GM23338 (cell line): ENCODE measurements around the gene ZP2. TPM values are rescaled to one million over a fixed set of nuclear protein-coding genes. Genes with fewer than 3 reads are reported as not detected.

Experiments used
- ATAC-seq: fragments of 200-7000 bp; cut with Tn5 transposase; 3 replicates; pipeline ENCODE4 v1.9.1; 2020
- DNase-seq: peaks from one replicate; pipeline ENCODE4 v3.0.0-alpha.2; 2015; ENCODE audit warnings: low spot score
- H2AFZ ChIP-seq: fragments of 200-600 bp; sonication (generic); 2 replicates; pipeline ENCODE4 v1.8.0; 2016; ENCODE audit warnings: antibody characterized with exemption, mild to moderate bottlenecking, moderate library complexity
- H3F3A ChIP-seq: fragments of 200-600 bp; sonication (generic); replicated peaks from 2 replicates; pipeline ENCODE4 v1.8.0; 2017; ENCODE audit warnings: antibody characterized with exemption, mixed run types, low read depth
- H3K27ac ChIP-seq: fragments of 200-600 bp; sonication (generic); 2 replicates; pipeline ENCODE4 v1.6.1; 2016; ENCODE audit warnings: low read depth
- H3K27me3 ChIP-seq: fragments of 200-600 bp; sonication (generic); 2 replicates; pipeline ENCODE4 v1.8.0; 2016; ENCODE audit warnings: mild to moderate bottlenecking, mixed run types, moderate library complexity; ENCODE audit not compliant: insufficient read depth
- H3K36me3 ChIP-seq: fragments of 200-600 bp; sonication (generic); 2 replicates; pipeline ENCODE4 v1.8.0; 2016; ENCODE audit warnings: mild to moderate bottlenecking; ENCODE audit not compliant: insufficient read depth
- H3K4me1 ChIP-seq: fragments of 200-600 bp; sonication (generic); 2 replicates; pipeline ENCODE4 v1.8.0; 2016; ENCODE audit warnings: mild to moderate bottlenecking, moderate library complexity; ENCODE audit not compliant: insufficient read depth
- H3K4me2 ChIP-seq: fragments of 200-600 bp; sonication (generic); 2 replicates; pipeline ENCODE4 v1.7.1; 2017; ENCODE audit warnings: mixed run types
- H3K4me3 ChIP-seq: fragments of 200-600 bp; sonication (generic); 2 replicates; pipeline ENCODE4 v1.6.1; 2016; ENCODE audit warnings: mixed run types
- H3K79me2 ChIP-seq: fragments of 200-600 bp; sonication (generic); replicated peaks from 2 replicates; pipeline ENCODE4 v1.8.0; 2017; ENCODE audit warnings: mild to moderate bottlenecking; ENCODE audit not compliant: insufficient read depth
- H3K9me2 ChIP-seq: fragments of 200-600 bp; sonication (generic); 2 replicates; pipeline ENCODE4 v1.8.0; 2017; ENCODE audit not compliant: insufficient read depth
- H4K20me1 ChIP-seq: fragments of 200-600 bp; sonication (generic); replicated peaks from 2 replicates; pipeline ENCODE4 v1.8.0; 2017; ENCODE audit warnings: mild to moderate bottlenecking; ENCODE audit not compliant: insufficient read depth
- H3K27ac Mint-ChIP-seq: 2 replicates; pipeline ENCODE4 v1.8.0; 2020; ENCODE audit warnings: inconsistent platforms, mild to moderate bottlenecking, moderate library complexity, mixed read lengths
- H3K27me3 Mint-ChIP-seq: 3 replicates; pipeline ENCODE4 v1.8.0; 2022; ENCODE audit warnings: low read depth, mild to moderate bottlenecking, moderate library complexity, mixed read lengths, inconsistent platforms; ENCODE audit not compliant: insufficient read depth, poor library complexity
- H3K36me3 Mint-ChIP-seq: 3 replicates; pipeline ENCODE4 v1.8.0; 2021; ENCODE audit warnings: low read depth, mild to moderate bottlenecking, inconsistent platforms, moderate library complexity, mixed read lengths
- H3K4me1 Mint-ChIP-seq: 3 replicates; pipeline ENCODE4 v1.8.0; 2020; ENCODE audit warnings: mild to moderate bottlenecking, inconsistent platforms, mixed read lengths
- H3K4me3 Mint-ChIP-seq: 3 replicates; pipeline ENCODE4 v1.8.0; 2021; ENCODE audit warnings: moderate library complexity, mild to moderate bottlenecking, inconsistent platforms, mixed read lengths
- H3K9me3 Mint-ChIP-seq: 3 replicates; pipeline ENCODE4 v1.8.0; 2020; ENCODE audit warnings: moderate library complexity, mild to moderate bottlenecking, inconsistent platforms, mixed read lengths
- CREB1 ChIP-seq: fragments of 250-450 bp; sonication (Bioruptor Pico); IDR thresholded peaks from 2 replicates; pipeline ENCODE4 v1.5.0; 2020; ENCODE audit warnings: low read depth, mild to moderate bottlenecking, moderate library complexity
- EZH2 ChIP-seq: fragments of 200-600 bp; sonication (generic); IDR thresholded peaks from one replicate; pipeline ENCODE4 v1.8.0; 2017; ENCODE audit warnings: antibody characterized with exemption, mild to moderate bottlenecking, low read depth; ENCODE audit not compliant: unreplicated experiment
- EZH2phosphoT487 ChIP-seq: fragments of 200-600 bp; sonication (generic); IDR thresholded peaks from one replicate; pipeline ENCODE4 v1.8.1; 2018; ENCODE audit warnings: antibody characterized with exemption; ENCODE audit not compliant: unreplicated experiment
- JUNB ChIP-seq: IDR thresholded peaks from one replicate; pipeline ENCODE4 v1.6.1; 2016; ENCODE audit warnings: antibody characterized with exemption; ENCODE audit not compliant: unreplicated experiment
- NANOG ChIP-seq: IDR thresholded peaks from 2 replicates; pipeline ENCODE4 v1.6.1; 2016; ENCODE audit warnings: antibody characterized with exemption, borderline replicate concordance
- STAT1 ChIP-seq: IDR thresholded peaks from one replicate; pipeline ENCODE4 v1.6.1; 2016; ENCODE audit warnings: antibody characterized with exemption; ENCODE audit not compliant: unreplicated experiment
- ZNF114 ChIP-seq: fragments of 250-450 bp; sonication (Bioruptor Pico); IDR thresholded peaks from 2 replicates; pipeline ENCODE4 v1.5.0; 2020; ENCODE audit warnings: mild to moderate bottlenecking, moderate library complexity
- ZNF331 ChIP-seq: fragments of 250-450 bp; sonication (Bioruptor Pico); IDR thresholded peaks from 2 replicates; pipeline ENCODE4 v1.5.0; 2020; ENCODE audit warnings: low read depth, mild to moderate bottlenecking, moderate library complexity
- polyA plus RNA-seq: library from polyadenylated mRNA; unstranded; fragments of >200 nt; fragmentation: Nextera tagmentation; extraction: Ambion mirVana; gene quantifications from 2 replicates; pipeline ENCODE4 v1.2.1, GENCODE V29; 2016
- total RNA-seq: library from RNA; depleted of rRNA; stranded (reverse); fragments of >200 nt; shearing (Covaris generic); gene quantifications from 2 replicates; pipeline ENCODE4 v1.2.3, GENCODE V29; 2014
- TF ChIP-seq, protein P1 (sequence below): IDR thresholded peaks from one replicate; pipeline ENCODE4 v1.6.1; 2018; ENCODE audit warnings: antibody characterized with exemption; ENCODE audit not compliant: unreplicated experiment
- TF ChIP-seq, protein P2 (sequence below): IDR thresholded peaks from 2 replicates; pipeline ENCODE4 v1.6.1; 2016; ENCODE audit warnings: antibody characterized with exemption

Gene ZP2
- total and polyA plus RNA-seq, 2 experiments from 2014 or later, result not detected

DNA sequence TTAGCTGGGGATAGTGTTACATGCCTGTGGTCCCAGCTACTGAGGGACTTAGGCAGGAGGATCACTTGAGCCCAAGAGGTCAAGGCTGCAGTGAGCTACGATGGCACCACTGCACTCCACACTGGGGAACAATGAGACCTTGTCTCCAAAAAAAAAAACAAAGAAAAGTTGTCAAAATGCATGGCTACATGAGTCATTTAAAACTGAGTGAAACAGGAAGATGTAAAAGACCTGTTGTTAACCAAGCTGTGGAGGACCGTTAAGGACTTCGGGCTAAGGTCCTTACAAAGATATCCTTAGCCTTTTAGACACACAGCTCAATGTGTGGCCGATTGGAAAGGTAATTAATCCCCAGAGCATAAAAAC is 25.1 kb downstream of the ZP2 start:
- Histone ChIP-seq H4K20me1 (no peaks in the 10 kb centered on the region), H3K27me3 (no peaks in the 10 kb centered on the region), H3K79me2 (no peaks in the 10 kb centered on the region), H3K27ac (no peak overlapping the region), H3K4me1 (no peaks in the 10 kb centered on the region), H3K36me3 (peaks cover 11% of the 10 kb centered on the region), H3F3A (no peaks in the 10 kb centered on the region), H3K4me3 (no peak overlapping the region), H3K4me2 (no peak overlapping the region), H2AFZ (no peak overlapping the region), H3K9me2 (no peaks in the 10 kb centered on the region; the same call in 1 of the 2 replicates)
- Mint-ChIP-seq H3K4me1 (no peaks in the 10 kb centered on the region), H3K4me3 (no peak overlapping the region), H3K27ac (no peak overlapping the region), H3K36me3 (peaks cover 34% of the 10 kb centered on the region), H3K27me3 (no peaks in the 10 kb centered on the region), H3K9me3 (peaks cover 27% of the 10 kb centered on the region)
- no peak for ATAC-seq
- DNase-seq, result no peak
- no peak for TF ChIP-seq STAT1

DNA sequence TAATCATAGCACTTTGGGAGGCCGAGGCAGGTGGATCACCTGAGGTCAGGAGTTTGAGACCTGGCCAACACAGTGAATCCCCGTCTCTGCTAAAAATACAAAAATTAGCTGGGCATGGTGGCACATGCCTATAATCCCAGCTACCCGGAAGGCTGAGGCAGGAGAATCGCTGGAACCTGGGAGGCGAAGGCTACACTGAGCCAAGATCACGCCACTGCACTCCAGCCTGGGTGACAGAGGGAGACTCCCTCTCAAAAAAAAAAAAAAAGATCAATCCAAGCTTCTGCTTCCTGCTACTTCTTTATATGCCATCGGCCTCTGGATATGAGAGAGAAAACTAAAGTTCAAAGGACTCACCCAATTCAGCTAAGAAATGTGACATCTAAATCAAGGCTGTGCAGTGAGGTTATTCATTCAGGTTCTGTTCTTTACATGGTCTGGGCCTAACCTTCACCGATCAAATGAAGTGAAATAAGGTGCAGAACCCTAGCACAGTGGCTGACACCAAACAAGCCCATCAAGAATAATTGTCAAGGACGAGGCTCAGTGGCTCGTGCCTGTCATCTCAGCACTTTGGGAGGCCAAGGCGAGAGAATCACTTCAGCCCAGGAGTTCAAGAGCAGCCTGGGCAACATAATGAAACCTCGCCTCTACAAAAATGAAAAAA is 25.6 kb downstream of the ZP2 start:
- H3K27me3 ChIP-seq, result no peaks in the 10 kb centered on the region
- no peak overlapping the region for H2AFZ ChIP-seq
- Mint-ChIP-seq H3K27ac (no peak overlapping the region), H3K9me3 (peaks cover 31% of the 10 kb centered on the region), H3K27me3 (no peaks in the 10 kb centered on the region), H3K4me3 (no peak overlapping the region), H3K36me3 (peaks cover 39% of the 10 kb centered on the region), H3K4me1 (no peaks in the 10 kb centered on the region)
- peaks cover 15% of the 10 kb centered on the region for H3K36me3 ChIP-seq
- H3K27ac ChIP-seq, result no peak overlapping the region
- H4K20me1 ChIP-seq, result no peaks in the 10 kb centered on the region
- H3K4me3 ChIP-seq, result no peak overlapping the region
- no peaks in the 10 kb centered on the region; the same call in 1 of the 2 replicates for H3K9me2 ChIP-seq
- H3K4me1 ChIP-seq, result no peaks in the 10 kb centered on the region
- H3F3A ChIP-seq, result no peaks in the 10 kb centered on the region
- DNase-seq (no peak), ATAC-seq (no peak)
- H3K79me2 ChIP-seq, result no peaks in the 10 kb centered on the region
- H3K4me2 ChIP-seq, result no peak overlapping the region
- no peak for TF ChIP-seq EZH2phosphoT487
- TF ChIP-seq ZNF331, result no peak
- no peak for TF ChIP-seq CREB1 (CRISPR knock-in tag)

DNA sequence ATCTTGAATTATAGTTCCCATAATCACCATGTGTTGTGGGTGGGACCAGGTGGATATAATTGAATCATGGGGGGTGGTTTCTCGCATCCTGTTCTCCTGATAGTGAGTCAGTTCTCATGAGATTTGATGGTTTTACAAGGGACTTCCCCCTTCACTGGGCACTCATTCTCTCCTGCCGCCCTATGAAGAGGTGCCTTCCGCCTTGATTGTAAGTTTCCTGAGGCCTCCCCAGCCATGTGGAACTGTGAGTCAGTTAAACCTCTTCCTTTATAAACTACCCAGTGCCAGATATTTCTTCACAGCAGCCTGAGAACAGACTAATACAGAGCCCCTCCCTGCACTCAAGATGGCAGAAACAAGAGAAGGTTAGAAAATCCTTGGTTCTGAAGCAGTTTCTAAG is 26.5 kb downstream of the ZP2 start:
- Histone ChIP-seq H3K9me2 (no peaks in the 10 kb centered on the region; the same call in 1 of the 2 replicates), H3K4me1 (no peaks in the 10 kb centered on the region), H3K79me2 (no peaks in the 10 kb centered on the region), H3K36me3 (peaks cover 25% of the 10 kb centered on the region), H3F3A (no peaks in the 10 kb centered on the region), H3K4me3 (no peak overlapping the region), H3K27ac (no peak overlapping the region), H3K27me3 (no peaks in the 10 kb centered on the region), H4K20me1 (no peaks in the 10 kb centered on the region), H3K4me2 (no peak overlapping the region), H2AFZ (no peak overlapping the region)
- no peak overlapping the region for H3K27ac Mint-ChIP-seq
- H3K4me1 Mint-ChIP-seq, result no peaks in the 10 kb centered on the region
- ATAC-seq (no peak), DNase-seq (no peak)
- H3K4me3 Mint-ChIP-seq, result no peak overlapping the region
- peaks cover 35% of the 10 kb centered on the region for H3K9me3 Mint-ChIP-seq
- H3K27me3 Mint-ChIP-seq, result no peaks in the 10 kb centered on the region
- peaks cover 48% of the 10 kb centered on the region for H3K36me3 Mint-ChIP-seq
- TF ChIP-seq EZH2phosphoT487 (no peak), STAT1 (no peak), JUNB (no peak), ZNF114 (no peak), NANOG (no peak), EZH2 (no peak)
- TF ChIP-seq, protein P1, sequence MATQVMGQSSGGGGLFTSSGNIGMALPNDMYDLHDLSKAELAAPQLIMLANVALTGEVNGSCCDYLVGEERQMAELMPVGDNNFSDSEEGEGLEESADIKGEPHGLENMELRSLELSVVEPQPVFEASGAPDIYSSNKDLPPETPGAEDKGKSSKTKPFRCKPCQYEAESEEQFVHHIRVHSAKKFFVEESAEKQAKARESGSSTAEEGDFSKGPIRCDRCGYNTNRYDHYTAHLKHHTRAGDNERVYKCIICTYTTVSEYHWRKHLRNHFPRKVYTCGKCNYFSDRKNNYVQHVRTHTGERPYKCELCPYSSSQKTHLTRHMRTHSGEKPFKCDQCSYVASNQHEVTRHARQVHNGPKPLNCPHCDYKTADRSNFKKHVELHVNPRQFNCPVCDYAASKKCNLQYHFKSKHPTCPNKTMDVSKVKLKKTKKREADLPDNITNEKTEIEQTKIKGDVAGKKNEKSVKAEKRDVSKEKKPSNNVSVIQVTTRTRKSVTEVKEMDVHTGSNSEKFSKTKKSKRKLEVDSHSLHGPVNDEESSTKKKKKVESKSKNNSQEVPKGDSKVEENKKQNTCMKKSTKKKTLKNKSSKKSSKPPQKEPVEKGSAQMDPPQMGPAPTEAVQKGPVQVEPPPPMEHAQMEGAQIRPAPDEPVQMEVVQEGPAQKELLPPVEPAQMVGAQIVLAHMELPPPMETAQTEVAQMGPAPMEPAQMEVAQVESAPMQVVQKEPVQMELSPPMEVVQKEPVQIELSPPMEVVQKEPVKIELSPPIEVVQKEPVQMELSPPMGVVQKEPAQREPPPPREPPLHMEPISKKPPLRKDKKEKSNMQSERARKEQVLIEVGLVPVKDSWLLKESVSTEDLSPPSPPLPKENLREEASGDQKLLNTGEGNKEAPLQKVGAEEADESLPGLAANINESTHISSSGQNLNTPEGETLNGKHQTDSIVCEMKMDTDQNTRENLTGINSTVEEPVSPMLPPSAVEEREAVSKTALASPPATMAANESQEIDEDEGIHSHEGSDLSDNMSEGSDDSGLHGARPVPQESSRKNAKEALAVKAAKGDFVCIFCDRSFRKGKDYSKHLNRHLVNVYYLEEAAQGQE, result no peak
- TF ChIP-seq, protein P2, sequence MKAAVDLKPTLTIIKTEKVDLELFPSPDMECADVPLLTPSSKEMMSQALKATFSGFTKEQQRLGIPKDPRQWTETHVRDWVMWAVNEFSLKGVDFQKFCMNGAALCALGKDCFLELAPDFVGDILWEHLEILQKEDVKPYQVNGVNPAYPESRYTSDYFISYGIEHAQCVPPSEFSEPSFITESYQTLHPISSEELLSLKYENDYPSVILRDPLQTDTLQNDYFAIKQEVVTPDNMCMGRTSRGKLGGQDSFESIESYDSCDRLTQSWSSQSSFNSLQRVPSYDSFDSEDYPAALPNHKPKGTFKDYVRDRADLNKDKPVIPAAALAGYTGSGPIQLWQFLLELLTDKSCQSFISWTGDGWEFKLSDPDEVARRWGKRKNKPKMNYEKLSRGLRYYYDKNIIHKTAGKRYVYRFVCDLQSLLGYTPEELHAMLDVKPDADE, result no peak
